Neural progenitor cell (in vitro differentiated cells): ENCODE data around the gene REPIN1. TPM values are rescaled to one million over a fixed set of nuclear protein-coding genes. Genes with fewer than 3 reads are reported as not detected.

ENCODE experiments used
- DNase-seq: peaks from one replicate; pipeline ENCODE4 v3.0.0-alpha.2; 2016; ENCODE audit warnings: low spot score
- H2AFZ ChIP-seq: fragments of 200-600 bp; sonication (generic); replicated peaks from 2 replicates; pipeline ENCODE4 v1.6.1; 2016; ENCODE audit warnings: antibody characterized with exemption
- H3F3A ChIP-seq: fragments of 200-600 bp; sonication (generic); 2 replicates; pipeline ENCODE4 v1.6.1; 2016; ENCODE audit warnings: antibody characterized with exemption, low read depth
- H3K27ac ChIP-seq: fragments of 200-600 bp; sonication (generic); 2 replicates; pipeline ENCODE4 v1.5.1; 2016; ENCODE audit warnings: mild to moderate bottlenecking
- H3K27me3 ChIP-seq: fragments of 200-600 bp; sonication (generic); 2 replicates; pipeline ENCODE4 v1.6.1; 2016; ENCODE audit warnings: mild to moderate bottlenecking, moderate library complexity
- H3K36me3 ChIP-seq: fragments of 200-600 bp; sonication (generic); 2 replicates; pipeline ENCODE4 v1.5.1; 2016
- H3K4me1 ChIP-seq: fragments of 200-600 bp; sonication (generic); 2 replicates; pipeline ENCODE4 v1.6.1; 2016; ENCODE audit warnings: mixed run types
- H3K4me2 ChIP-seq: fragments of 200-600 bp; sonication (generic); 2 replicates; pipeline ENCODE4 v1.6.1; 2016
- H3K4me3 ChIP-seq: fragments of 200-600 bp; sonication (generic); 2 replicates; pipeline ENCODE4 v1.5.1; 2016
- H3K79me2 ChIP-seq: fragments of 200-600 bp; sonication (generic); 2 replicates; pipeline ENCODE4 v1.6.1; 2016; ENCODE audit warnings: low read depth
- H3K9ac ChIP-seq: fragments of 200-600 bp; sonication (generic); 2 replicates; pipeline ENCODE4 v1.6.1; 2016
- H3K9me3 ChIP-seq: fragments of 200-600 bp; sonication (generic); 2 replicates; pipeline ENCODE4 v1.5.1; 2016; ENCODE audit warnings: low read depth
- H4K20me1 ChIP-seq: fragments of 200-600 bp; sonication (generic); 2 replicates; pipeline ENCODE4 v1.6.1; 2016; ENCODE audit warnings: low read depth
- H3K27ac Mint-ChIP-seq: 3 replicates; pipeline ENCODE4 v1.8.0; 2021; ENCODE audit warnings: mixed read lengths
- H3K27me3 Mint-ChIP-seq: 2 replicates; pipeline ENCODE4 v1.8.0; 2022; ENCODE audit warnings: low read depth, mild to moderate bottlenecking, inconsistent platforms, moderate library complexity, mixed read lengths; ENCODE audit not compliant: insufficient read depth
- H3K36me3 Mint-ChIP-seq: 3 replicates; pipeline ENCODE4 v1.8.0; 2021; ENCODE audit warnings: mixed read lengths
- H3K4me1 Mint-ChIP-seq: 3 replicates; pipeline ENCODE4 v1.8.0; 2021; ENCODE audit warnings: mixed read lengths
- H3K4me3 Mint-ChIP-seq: 3 replicates; pipeline ENCODE4 v1.8.0; 2021; ENCODE audit warnings: mild to moderate bottlenecking, moderate library complexity, mixed read lengths
- H3K9me3 Mint-ChIP-seq: 3 replicates; pipeline ENCODE4 v1.8.0; 2020; ENCODE audit warnings: mixed read lengths
- CTCF ChIP-seq: fragments of 200-600 bp; sonication (generic); IDR thresholded peaks from 2 replicates; pipeline ENCODE4 v1.5.1; 2017; ENCODE audit warnings: antibody characterized with exemption, mild to moderate bottlenecking
- EZH2 ChIP-seq: fragments of 200-600 bp; sonication (generic); IDR thresholded peaks from 2 replicates; pipeline ENCODE4 v1.6.1; 2017; ENCODE audit warnings: antibody characterized with exemption, mild to moderate bottlenecking, moderate library complexity
- EZH2phosphoT487 ChIP-seq: fragments of 200-600 bp; sonication (generic); IDR thresholded peaks from 2 replicates; pipeline ENCODE4 v1.6.1; 2017; ENCODE audit warnings: antibody characterized with exemption
- total RNA-seq: library from RNA; depleted of rRNA; stranded (reverse); fragments of >200 nt; gene quantifications from 2 replicates; pipeline ENCODE4 v1.2.3, GENCODE V29; 2015; ENCODE audit warnings: low replicate concordance

The REPIN1 gene
- total RNA-seq, 1 donor from 2014 or later = 18.0 TPM

- Mint-ChIP-seq H3K27ac (no peak overlapping the region), H3K4me3 (peak overlapping the region; percentile 67), H3K27me3 (peaks cover 28% of the 10 kb centered on the region), H3K9me3 (peaks cover 7% of the 10 kb centered on the region), H3K36me3 (no peaks in the 10 kb centered on the region), H3K4me1 (peaks cover 34% of the 10 kb centered on the region)
- Histone ChIP-seq H3K4me3 (no peak overlapping the region), H3K9me3 (peaks cover 6% of the 10 kb centered on the region), H2AFZ (no peak overlapping the region), H4K20me1 (peaks cover 10% of the 10 kb centered on the region), H3K36me3 (no peaks in the 10 kb centered on the region), H3K27me3 (peaks cover 57% of the 10 kb centered on the region), H3K9ac (no peak overlapping the region), H3K4me2 (no peak overlapping the region), H3K79me2 (no peaks in the 10 kb centered on the region), H3F3A (peaks cover 10% of the 10 kb centered on the region), H3K27ac (no peak overlapping the region), H3K4me1 (peaks cover 26% of the 10 kb centered on the region)
- TF ChIP-seq EZH2 = no peak
- TF ChIP-seq CTCF = no peak
- no peak for TF ChIP-seq EZH2phosphoT487
- no peak for DNase-seq
Observed at GRCh38 chr7:150339409-150339809, 29.2 kb upstream of the REPIN1 start.

- peaks cover 7% of the 10 kb centered on the region for H3K9me3 Mint-ChIP-seq
- H3K9me3 ChIP-seq = peaks cover 8% of the 10 kb centered on the region
- H3K4me1 Mint-ChIP-seq = peaks cover 34% of the 10 kb centered on the region
- H3K4me3 ChIP-seq = peak overlapping the region; percentile 50
- H3K27ac Mint-ChIP-seq = no peak overlapping the region
- H3K36me3 ChIP-seq = no peaks in the 10 kb centered on the region
- DNase-seq = peak; percentile 62
- H3K79me2 ChIP-seq = no peaks in the 10 kb centered on the region
- peak overlapping the region; percentile 95 for H3K4me2 ChIP-seq
- TF ChIP-seq EZH2phosphoT487 (no peak), CTCF (no peak), EZH2 (no peak)
- no peak overlapping the region for H3K9ac ChIP-seq
- H3K27me3 Mint-ChIP-seq = peaks cover 32% of the 10 kb centered on the region
- H3K36me3 Mint-ChIP-seq = no peaks in the 10 kb centered on the region
- peaks cover 10% of the 10 kb centered on the region for H3F3A ChIP-seq
- no peak overlapping the region for H3K27ac ChIP-seq
- H3K4me3 Mint-ChIP-seq = peak overlapping the region; percentile 67
- peaks cover 10% of the 10 kb centered on the region for H4K20me1 ChIP-seq
- peaks cover 57% of the 10 kb centered on the region for H3K27me3 ChIP-seq
- no peak overlapping the region for H2AFZ ChIP-seq
- peaks cover 26% of the 10 kb centered on the region for H3K4me1 ChIP-seq
Observed at GRCh38 chr7:150340024-150340749, 28.4 kb upstream of the REPIN1 start.

GRCh38 chr7:150340875-150341262, 27.8 kb upstream of the REPIN1 start:
- H2AFZ ChIP-seq = no peak overlapping the region
- H3K79me2 ChIP-seq = no peaks in the 10 kb centered on the region
- H3K4me1 Mint-ChIP-seq = peaks cover 33% of the 10 kb centered on the region
- peaks cover 10% of the 10 kb centered on the region for H4K20me1 ChIP-seq
- H3K27me3 Mint-ChIP-seq = peaks cover 32% of the 10 kb centered on the region
- H3K27ac ChIP-seq = no peak overlapping the region
- H3K36me3 ChIP-seq = no peaks in the 10 kb centered on the region
- H3F3A ChIP-seq = peaks cover 10% of the 10 kb centered on the region
- peak; percentile 77 for TF ChIP-seq EZH2phosphoT487
- TF ChIP-seq EZH2 = peak; percentile 90
- TF ChIP-seq CTCF = no peak
- peak overlapping the region; percentile 87 for H3K4me3 Mint-ChIP-seq
- H3K36me3 Mint-ChIP-seq = no peaks in the 10 kb centered on the region
- H3K27ac Mint-ChIP-seq = no peak overlapping the region
- H3K9me3 Mint-ChIP-seq = peaks cover 7% of the 10 kb centered on the region
- H3K9me3 ChIP-seq = peaks cover 8% of the 10 kb centered on the region
- no peak for DNase-seq
- H3K9ac ChIP-seq = no peak overlapping the region
- peak overlapping the region; percentile 95 for H3K4me2 ChIP-seq
- H3K4me1 ChIP-seq = peaks cover 26% of the 10 kb centered on the region
- H3K4me3 ChIP-seq = peak overlapping the region; percentile 50
- peaks cover 57% of the 10 kb centered on the region for H3K27me3 ChIP-seq
